ENCODE data around the gene PTGES3L. TPM values are rescaled to one million over a fixed set of nuclear protein-coding genes. Genes with fewer than 3 reads are reported as not detected.
A peak's percentile ranks its signal among the peaks of the same experiment; 100 is the strongest.

PTGES3L gene
- total and polyA plus RNA-seq, 4 donors = 0.08 to 0.19 (median 0.13) TPM; not detected in 1

DNA sequence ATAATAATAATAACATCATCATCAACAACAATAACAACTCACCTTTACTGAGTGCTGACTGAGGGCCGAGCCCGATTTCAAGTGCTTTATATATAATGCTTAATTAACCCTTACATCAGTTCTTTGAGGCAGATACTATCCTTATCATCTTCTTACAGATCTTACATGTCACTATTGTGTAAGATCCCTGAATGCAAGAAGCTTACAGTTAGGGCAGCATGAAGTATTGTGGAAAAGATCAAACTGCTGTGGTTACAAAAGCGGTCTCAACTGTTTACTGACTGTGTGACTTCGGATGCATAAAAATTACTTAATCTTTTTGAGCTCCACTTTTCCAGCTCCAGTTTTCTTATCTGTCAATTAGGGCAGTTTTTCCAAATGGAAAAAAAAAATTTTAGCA, 39.1 kb upstream of the PTGES3L start:
- H3K36me3 ChIP-seq (ENCODE audit: control insufficient read depth in 4 of 4, insufficient read depth in 3 of 4, low read depth in 1 of 4, low read length in 3 of 4) = peaks cover 0 to 14% (median 3%) of the 10 kb centered on the region in 4 donors
- TF ChIP-seq TAF1 (conservative IDR thresholded peaks at IDR 0.05) (no peak), FOXA2 (IDR thresholded peaks at IDR 0.05) (no peak), EGR1 (IDR thresholded peaks at IDR 0.05; ENCODE audit: low read depth in 2 of 2) (no peak), NR2F2 (IDR thresholded peaks at IDR 0.05) (no peak)
- TF ChIP-seq, protein P1, sequence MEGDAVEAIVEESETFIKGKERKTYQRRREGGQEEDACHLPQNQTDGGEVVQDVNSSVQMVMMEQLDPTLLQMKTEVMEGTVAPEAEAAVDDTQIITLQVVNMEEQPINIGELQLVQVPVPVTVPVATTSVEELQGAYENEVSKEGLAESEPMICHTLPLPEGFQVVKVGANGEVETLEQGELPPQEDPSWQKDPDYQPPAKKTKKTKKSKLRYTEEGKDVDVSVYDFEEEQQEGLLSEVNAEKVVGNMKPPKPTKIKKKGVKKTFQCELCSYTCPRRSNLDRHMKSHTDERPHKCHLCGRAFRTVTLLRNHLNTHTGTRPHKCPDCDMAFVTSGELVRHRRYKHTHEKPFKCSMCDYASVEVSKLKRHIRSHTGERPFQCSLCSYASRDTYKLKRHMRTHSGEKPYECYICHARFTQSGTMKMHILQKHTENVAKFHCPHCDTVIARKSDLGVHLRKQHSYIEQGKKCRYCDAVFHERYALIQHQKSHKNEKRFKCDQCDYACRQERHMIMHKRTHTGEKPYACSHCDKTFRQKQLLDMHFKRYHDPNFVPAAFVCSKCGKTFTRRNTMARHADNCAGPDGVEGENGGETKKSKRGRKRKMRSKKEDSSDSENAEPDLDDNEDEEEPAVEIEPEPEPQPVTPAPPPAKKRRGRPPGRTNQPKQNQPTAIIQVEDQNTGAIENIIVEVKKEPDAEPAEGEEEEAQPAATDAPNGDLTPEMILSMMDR (IDR thresholded peaks at IDR 0.05; ENCODE audit: low read depth, low read length, missing input control) = no peak
- no peak overlapping the region for H3K9ac ChIP-seq (ENCODE audit: low read depth in 1 of 2, low read length in 2 of 2)
- H3K4me1 ChIP-seq (ENCODE audit: control insufficient read depth in 4 of 4, insufficient read depth in 4 of 4, low read length in 3 of 4) = peaks cover 6 to 27% (median 16%) of the 10 kb centered on the region in 4 donors
- no peaks in the 10 kb centered on the region for H3K27me3 ChIP-seq (ENCODE audit: control insufficient read depth in 4 of 4, insufficient read depth in 4 of 4, low read length in 3 of 4)
- DNase-seq (ENCODE audit: low spot score) = no peak
- H3K4me3 ChIP-seq (ENCODE audit: low read depth in 1 of 3, low read length in 3 of 3) = no peak overlapping the region
- no peaks in the 10 kb centered on the region for H3K9me3 ChIP-seq (ENCODE audit: control insufficient read depth in 4 of 4, low read length in 3 of 4)
- 69% methylated on average over 4 of the region's 4 CpGs for WGBS
- no peak overlapping the region for H3K27ac ChIP-seq (ENCODE audit: low read depth in 1 of 2, low read length in 2 of 2)

DNA sequence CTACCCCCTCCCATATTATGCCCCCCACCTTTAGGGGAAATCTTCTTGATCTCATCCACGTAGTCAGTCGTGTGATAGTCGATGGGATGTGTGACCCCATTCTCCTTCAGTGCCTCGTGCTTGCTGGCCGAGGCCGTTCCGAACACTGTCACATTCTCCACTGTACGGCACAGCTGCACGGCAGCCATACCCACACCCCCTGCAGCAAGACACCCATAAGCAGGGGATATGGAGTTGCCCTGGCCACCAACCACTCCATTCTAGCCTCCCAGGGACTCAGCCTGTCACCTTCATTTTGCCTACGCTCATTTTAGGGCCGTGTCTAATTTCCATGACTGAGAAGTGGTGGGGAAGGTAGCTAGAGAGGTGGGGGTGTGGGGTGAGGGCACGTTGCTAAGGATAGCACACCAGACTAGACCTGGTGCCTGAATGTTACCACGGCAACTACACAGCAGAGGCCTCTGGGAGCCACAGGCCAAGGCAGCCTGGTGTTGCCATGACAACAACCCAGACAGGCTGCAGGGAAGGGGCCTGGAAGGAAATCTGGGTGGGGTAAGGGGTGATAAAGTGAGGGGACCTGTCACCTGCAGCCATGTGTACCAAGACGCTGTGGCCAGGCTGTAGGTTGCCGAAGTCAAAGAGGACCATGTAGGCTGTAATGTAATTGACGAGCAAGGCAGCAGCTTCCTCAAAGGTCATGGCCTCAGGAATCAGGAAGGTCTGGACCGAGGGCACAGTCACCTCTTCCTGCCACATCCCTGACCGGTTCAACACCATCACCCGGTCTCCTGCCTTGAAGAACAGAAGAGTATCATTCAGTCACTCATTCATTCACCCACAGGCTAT, 38.4 kb upstream of the PTGES3L start:
- no peak overlapping the region for H3K4me3 ChIP-seq (ENCODE audit: low read depth in 1 of 3, low read length in 3 of 3)
- TF ChIP-seq GABPA (IDR thresholded peaks at IDR 0.05 in 1 of 2, conservative IDR thresholded peaks at IDR 0.05 in 1 of 2) = no peak
- no peak for TF ChIP-seq TAF1 (conservative IDR thresholded peaks at IDR 0.05)
- TF ChIP-seq, protein P2, sequence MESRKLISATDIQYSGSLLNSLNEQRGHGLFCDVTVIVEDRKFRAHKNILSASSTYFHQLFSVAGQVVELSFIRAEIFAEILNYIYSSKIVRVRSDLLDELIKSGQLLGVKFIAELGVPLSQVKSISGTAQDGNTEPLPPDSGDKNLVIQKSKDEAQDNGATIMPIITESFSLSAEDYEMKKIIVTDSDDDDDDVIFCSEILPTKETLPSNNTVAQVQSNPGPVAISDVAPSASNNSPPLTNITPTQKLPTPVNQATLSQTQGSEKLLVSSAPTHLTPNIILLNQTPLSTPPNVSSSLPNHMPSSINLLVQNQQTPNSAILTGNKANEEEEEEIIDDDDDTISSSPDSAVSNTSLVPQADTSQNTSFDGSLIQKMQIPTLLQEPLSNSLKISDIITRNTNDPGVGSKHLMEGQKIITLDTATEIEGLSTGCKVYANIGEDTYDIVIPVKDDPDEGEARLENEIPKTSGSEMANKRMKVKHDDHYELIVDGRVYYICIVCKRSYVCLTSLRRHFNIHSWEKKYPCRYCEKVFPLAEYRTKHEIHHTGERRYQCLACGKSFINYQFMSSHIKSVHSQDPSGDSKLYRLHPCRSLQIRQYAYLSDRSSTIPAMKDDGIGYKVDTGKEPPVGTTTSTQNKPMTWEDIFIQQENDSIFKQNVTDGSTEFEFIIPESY (IDR thresholded peaks at IDR 0.05) = no peak
- no peak for TF ChIP-seq FOXA1 (IDR thresholded peaks at IDR 0.05)
- TF ChIP-seq RXRA (IDR thresholded peaks at IDR 0.05) = no peak
- no peak for DNase-seq (ENCODE audit: low spot score)
- no peaks in the 10 kb centered on the region for H3K9me3 ChIP-seq (ENCODE audit: control insufficient read depth in 4 of 4, low read length in 3 of 4)
- peaks cover 6 to 27% (median 15%) of the 10 kb centered on the region in 4 donors for H3K4me1 ChIP-seq (ENCODE audit: control insufficient read depth in 4 of 4, insufficient read depth in 4 of 4, low read length in 3 of 4)
- H3K27me3 ChIP-seq (ENCODE audit: control insufficient read depth in 4 of 4, insufficient read depth in 4 of 4, low read length in 3 of 4) = no peaks in the 10 kb centered on the region
- H3K9ac ChIP-seq (ENCODE audit: low read depth in 1 of 2, low read length in 2 of 2) = no peak overlapping the region
- H3K36me3 ChIP-seq (ENCODE audit: control insufficient read depth in 4 of 4, insufficient read depth in 3 of 4, low read depth in 1 of 4, low read length in 3 of 4) = peaks cover 0 to 21% (median 6%) of the 10 kb centered on the region in 4 donors
- H3K27ac ChIP-seq (ENCODE audit: low read depth in 1 of 2, low read length in 2 of 2) = no peak overlapping the region
- WGBS = 82% methylated on average over 19 of the region's 19 CpGs

DNA sequence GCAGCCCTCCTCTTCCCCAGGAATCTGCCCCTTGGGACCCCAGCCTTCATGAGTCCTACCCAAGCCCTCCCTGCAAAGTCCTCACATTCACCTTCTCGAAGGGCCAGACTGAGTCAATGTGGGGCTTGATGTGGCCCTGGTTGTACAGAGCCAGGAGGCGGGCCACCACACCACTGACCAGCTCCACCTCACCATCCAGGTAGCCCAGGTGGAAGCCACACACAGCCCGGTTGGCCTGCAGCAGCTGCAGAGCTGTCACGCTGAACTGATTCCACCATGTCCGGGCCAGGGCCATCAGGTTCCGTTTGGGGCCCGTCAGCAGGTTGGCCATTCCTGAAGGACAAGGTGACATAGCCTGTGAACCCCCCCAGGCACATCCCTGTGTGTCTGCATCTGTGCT, 36.3 kb upstream of the PTGES3L start:
- peaks cover 0 to 28% (median 10%) of the 10 kb centered on the region in 4 donors for H3K36me3 ChIP-seq (ENCODE audit: control insufficient read depth in 4 of 4, insufficient read depth in 3 of 4, low read depth in 1 of 4, low read length in 3 of 4)
- DNase-seq (ENCODE audit: low spot score) = no peak
- WGBS = 96% methylated on average over 7 of the region's 7 CpGs
- H3K9ac ChIP-seq (ENCODE audit: low read depth in 1 of 2, low read length in 2 of 2) = no peak overlapping the region
- no peaks in the 10 kb centered on the region for H3K27me3 ChIP-seq (ENCODE audit: control insufficient read depth in 4 of 4, insufficient read depth in 4 of 4, low read length in 3 of 4)
- H3K27ac ChIP-seq (ENCODE audit: low read depth in 1 of 2, low read length in 2 of 2) = peak overlapping the region in 1 of 2 donors; percentile 29
- H3K4me3 ChIP-seq (ENCODE audit: low read depth in 1 of 3, low read length in 3 of 3) = no peak overlapping the region
- TF ChIP-seq EGR1 (IDR thresholded peaks at IDR 0.05; ENCODE audit: low read depth in 2 of 2) (no peak), RAD21 (IDR thresholded peaks at IDR 0.05) (no peak), NR2F2 (IDR thresholded peaks at IDR 0.05) (no peak), YY1 (IDR thresholded peaks at IDR 0.05) (no peak), JUND (IDR thresholded peaks at IDR 0.05) (no peak), RXRA (IDR thresholded peaks at IDR 0.05) (no peak), HNF4G (IDR thresholded peaks at IDR 0.05) (no peak), SP1 (IDR thresholded peaks at IDR 0.05) (no peak), TAF1 (conservative IDR thresholded peaks at IDR 0.05) (no peak), FOXA1 (IDR thresholded peaks at IDR 0.05) (no peak), FOXA2 (IDR thresholded peaks at IDR 0.05) (no peak), GABPA (IDR thresholded peaks at IDR 0.05 in 1 of 2, conservative IDR thresholded peaks at IDR 0.05 in 1 of 2) (no peak)
- TF ChIP-seq, protein P3, sequence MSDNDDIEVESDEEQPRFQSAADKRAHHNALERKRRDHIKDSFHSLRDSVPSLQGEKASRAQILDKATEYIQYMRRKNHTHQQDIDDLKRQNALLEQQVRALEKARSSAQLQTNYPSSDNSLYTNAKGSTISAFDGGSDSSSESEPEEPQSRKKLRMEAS (IDR thresholded peaks at IDR 0.05) = no peak
- TF ChIP-seq, protein P4, sequence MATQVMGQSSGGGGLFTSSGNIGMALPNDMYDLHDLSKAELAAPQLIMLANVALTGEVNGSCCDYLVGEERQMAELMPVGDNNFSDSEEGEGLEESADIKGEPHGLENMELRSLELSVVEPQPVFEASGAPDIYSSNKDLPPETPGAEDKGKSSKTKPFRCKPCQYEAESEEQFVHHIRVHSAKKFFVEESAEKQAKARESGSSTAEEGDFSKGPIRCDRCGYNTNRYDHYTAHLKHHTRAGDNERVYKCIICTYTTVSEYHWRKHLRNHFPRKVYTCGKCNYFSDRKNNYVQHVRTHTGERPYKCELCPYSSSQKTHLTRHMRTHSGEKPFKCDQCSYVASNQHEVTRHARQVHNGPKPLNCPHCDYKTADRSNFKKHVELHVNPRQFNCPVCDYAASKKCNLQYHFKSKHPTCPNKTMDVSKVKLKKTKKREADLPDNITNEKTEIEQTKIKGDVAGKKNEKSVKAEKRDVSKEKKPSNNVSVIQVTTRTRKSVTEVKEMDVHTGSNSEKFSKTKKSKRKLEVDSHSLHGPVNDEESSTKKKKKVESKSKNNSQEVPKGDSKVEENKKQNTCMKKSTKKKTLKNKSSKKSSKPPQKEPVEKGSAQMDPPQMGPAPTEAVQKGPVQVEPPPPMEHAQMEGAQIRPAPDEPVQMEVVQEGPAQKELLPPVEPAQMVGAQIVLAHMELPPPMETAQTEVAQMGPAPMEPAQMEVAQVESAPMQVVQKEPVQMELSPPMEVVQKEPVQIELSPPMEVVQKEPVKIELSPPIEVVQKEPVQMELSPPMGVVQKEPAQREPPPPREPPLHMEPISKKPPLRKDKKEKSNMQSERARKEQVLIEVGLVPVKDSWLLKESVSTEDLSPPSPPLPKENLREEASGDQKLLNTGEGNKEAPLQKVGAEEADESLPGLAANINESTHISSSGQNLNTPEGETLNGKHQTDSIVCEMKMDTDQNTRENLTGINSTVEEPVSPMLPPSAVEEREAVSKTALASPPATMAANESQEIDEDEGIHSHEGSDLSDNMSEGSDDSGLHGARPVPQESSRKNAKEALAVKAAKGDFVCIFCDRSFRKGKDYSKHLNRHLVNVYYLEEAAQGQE (IDR thresholded peaks at IDR 0.05) = no peak
- TF ChIP-seq, protein P2 (IDR thresholded peaks at IDR 0.05) = no peak
- no peaks in the 10 kb centered on the region for H3K9me3 ChIP-seq (ENCODE audit: control insufficient read depth in 4 of 4, low read length in 3 of 4)
- H3K4me1 ChIP-seq (ENCODE audit: control insufficient read depth in 4 of 4, insufficient read depth in 4 of 4, low read length in 3 of 4) = peaks cover 3 to 19% (median 12%) of the 10 kb centered on the region in 4 donors

Data from liver (tissue), 9 donors.